Panc1 (cell line): ENCODE results near the gene SYT11.

Experiments
- POLR2AphosphoS5 ChIP-seq: IDR thresholded peaks from 2 replicates; pipeline ENCODE4 v1.6.1; 2012; ENCODE audit warnings: mild to moderate bottlenecking, low read depth, low read length, moderate library complexity
- REST ChIP-seq, 2 experiments: IDR thresholded peaks; 2 replicates each; pipeline ENCODE4 v1.6.1; 2011 to 2012; ENCODE audit warnings: low read depth in 2 of 2, control low read depth in 1 of 2, low read length in 1 of 2, mild to moderate bottlenecking in 1 of 2, moderate library complexity in 1 of 2; ENCODE audit not compliant: insufficient read depth in 1 of 2
- SIN3A ChIP-seq: IDR thresholded peaks from 2 replicates; pipeline ENCODE4 v1.6.1; 2012; ENCODE audit warnings: low read depth, mild to moderate bottlenecking, low read length, moderate library complexity, borderline replicate concordance; ENCODE audit not compliant: insufficient read depth
- TF ChIP-seq, protein P1 (sequence below): fragments of 450-650 bp; IDR thresholded peaks from 2 replicates; pipeline ENCODE4 v1.5.1; 2017; ENCODE audit warnings: mild to moderate bottlenecking

- TF ChIP-seq, protein P1, sequence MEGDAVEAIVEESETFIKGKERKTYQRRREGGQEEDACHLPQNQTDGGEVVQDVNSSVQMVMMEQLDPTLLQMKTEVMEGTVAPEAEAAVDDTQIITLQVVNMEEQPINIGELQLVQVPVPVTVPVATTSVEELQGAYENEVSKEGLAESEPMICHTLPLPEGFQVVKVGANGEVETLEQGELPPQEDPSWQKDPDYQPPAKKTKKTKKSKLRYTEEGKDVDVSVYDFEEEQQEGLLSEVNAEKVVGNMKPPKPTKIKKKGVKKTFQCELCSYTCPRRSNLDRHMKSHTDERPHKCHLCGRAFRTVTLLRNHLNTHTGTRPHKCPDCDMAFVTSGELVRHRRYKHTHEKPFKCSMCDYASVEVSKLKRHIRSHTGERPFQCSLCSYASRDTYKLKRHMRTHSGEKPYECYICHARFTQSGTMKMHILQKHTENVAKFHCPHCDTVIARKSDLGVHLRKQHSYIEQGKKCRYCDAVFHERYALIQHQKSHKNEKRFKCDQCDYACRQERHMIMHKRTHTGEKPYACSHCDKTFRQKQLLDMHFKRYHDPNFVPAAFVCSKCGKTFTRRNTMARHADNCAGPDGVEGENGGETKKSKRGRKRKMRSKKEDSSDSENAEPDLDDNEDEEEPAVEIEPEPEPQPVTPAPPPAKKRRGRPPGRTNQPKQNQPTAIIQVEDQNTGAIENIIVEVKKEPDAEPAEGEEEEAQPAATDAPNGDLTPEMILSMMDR = no peak
- TF ChIP-seq REST (IDR thresholded peaks at IDR 0.05; ENCODE audit: insufficient read depth in 1 of 2, low read depth in 2 of 2, low read length in 1 of 2) (no peak), POLR2AphosphoS5 (no peak), SIN3A (no peak)
Measured at GRCh38 chr1:155860970-155861510, 1.7 kb downstream of the SYT11 start.
